ENCODE data around the gene GAS7.

GAS7 gene

DNA sequence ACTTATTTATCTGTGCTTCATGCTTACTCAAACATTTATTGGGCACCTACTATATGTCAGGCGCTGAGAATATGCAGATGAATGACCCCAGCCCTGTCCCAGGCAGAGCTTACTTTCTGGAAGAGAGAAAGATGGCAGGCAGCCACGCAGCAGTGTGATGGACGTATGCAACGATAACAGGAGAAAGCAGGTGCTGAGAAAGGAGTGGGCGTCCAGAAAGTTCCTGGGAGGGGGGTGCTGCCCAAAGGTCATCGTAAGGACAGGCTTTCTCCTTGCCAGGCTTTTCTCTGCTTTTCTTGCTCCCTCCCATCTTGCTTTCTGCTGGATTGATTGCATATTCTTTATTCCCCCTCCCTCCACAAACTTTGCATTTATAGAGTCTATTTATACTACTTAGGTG, 124.5 kb downstream of the GAS7 start:
- no peak for TF ChIP-seq EZH2 (IDR thresholded peaks at IDR 0.05; ENCODE audit: borderline replicate concordance, low read length)
- TF ChIP-seq, protein P1, sequence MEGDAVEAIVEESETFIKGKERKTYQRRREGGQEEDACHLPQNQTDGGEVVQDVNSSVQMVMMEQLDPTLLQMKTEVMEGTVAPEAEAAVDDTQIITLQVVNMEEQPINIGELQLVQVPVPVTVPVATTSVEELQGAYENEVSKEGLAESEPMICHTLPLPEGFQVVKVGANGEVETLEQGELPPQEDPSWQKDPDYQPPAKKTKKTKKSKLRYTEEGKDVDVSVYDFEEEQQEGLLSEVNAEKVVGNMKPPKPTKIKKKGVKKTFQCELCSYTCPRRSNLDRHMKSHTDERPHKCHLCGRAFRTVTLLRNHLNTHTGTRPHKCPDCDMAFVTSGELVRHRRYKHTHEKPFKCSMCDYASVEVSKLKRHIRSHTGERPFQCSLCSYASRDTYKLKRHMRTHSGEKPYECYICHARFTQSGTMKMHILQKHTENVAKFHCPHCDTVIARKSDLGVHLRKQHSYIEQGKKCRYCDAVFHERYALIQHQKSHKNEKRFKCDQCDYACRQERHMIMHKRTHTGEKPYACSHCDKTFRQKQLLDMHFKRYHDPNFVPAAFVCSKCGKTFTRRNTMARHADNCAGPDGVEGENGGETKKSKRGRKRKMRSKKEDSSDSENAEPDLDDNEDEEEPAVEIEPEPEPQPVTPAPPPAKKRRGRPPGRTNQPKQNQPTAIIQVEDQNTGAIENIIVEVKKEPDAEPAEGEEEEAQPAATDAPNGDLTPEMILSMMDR (IDR thresholded peaks at IDR 0.05; ENCODE audit: low read length), result no peak
- H3K9me2 ChIP-seq (ENCODE audit: low read depth, low read length), result no peaks in the 10 kb centered on the region
- no peaks in the 10 kb centered on the region for H3K79me2 ChIP-seq (ENCODE audit: insufficient read depth, low read length)
- no peaks in the 10 kb centered on the region for H3K36me3 ChIP-seq (ENCODE audit: insufficient read depth, low read length)
- no peaks in the 10 kb centered on the region for H3K9me3 ChIP-seq (ENCODE audit: low read length)
- no peaks in the 10 kb centered on the region for H4K20me1 ChIP-seq (ENCODE audit: insufficient read depth, low read length)
- H3K27ac ChIP-seq (ENCODE audit: low read depth, low read length, poor library complexity, severe bottlenecking), result no peak overlapping the region
- no peak overlapping the region for H3K4me3 ChIP-seq (ENCODE audit: low read depth, low read length, poor library complexity, severe bottlenecking)
- H3K4me1 ChIP-seq (ENCODE audit: insufficient read depth, low read length, severe bottlenecking), result no peaks in the 10 kb centered on the region
- H2AFZ ChIP-seq (ENCODE audit: low read length), result no peak overlapping the region
- no peak overlapping the region for H3K4me2 ChIP-seq (ENCODE audit: low read length)
- no peaks in the 10 kb centered on the region for H3K27me3 ChIP-seq (ENCODE audit: insufficient read depth, low read length)
- H3F3A ChIP-seq (ENCODE audit: insufficient read depth, low read length), result no peaks in the 10 kb centered on the region
- no peak overlapping the region for H3K9ac ChIP-seq (ENCODE audit: low read length)

GRCh38 chr17:10072556-10073425, 125.6 kb downstream of the GAS7 start:
- no peaks in the 10 kb centered on the region for H3K9me3 ChIP-seq (ENCODE audit: low read length)
- no peaks in the 10 kb centered on the region for H3K27me3 ChIP-seq (ENCODE audit: insufficient read depth, low read length)
- H3K27ac ChIP-seq (ENCODE audit: low read depth, low read length, poor library complexity, severe bottlenecking), result no peak overlapping the region
- H3F3A ChIP-seq (ENCODE audit: insufficient read depth, low read length), result no peaks in the 10 kb centered on the region
- TF ChIP-seq, protein P1 (IDR thresholded peaks at IDR 0.05; ENCODE audit: low read length), result no peak
- TF ChIP-seq EZH2 (IDR thresholded peaks at IDR 0.05; ENCODE audit: borderline replicate concordance, low read length), result no peak
- H3K36me3 ChIP-seq (ENCODE audit: insufficient read depth, low read length), result no peaks in the 10 kb centered on the region
- H3K79me2 ChIP-seq (ENCODE audit: insufficient read depth, low read length), result no peaks in the 10 kb centered on the region
- no peaks in the 10 kb centered on the region for H3K4me1 ChIP-seq (ENCODE audit: insufficient read depth, low read length, severe bottlenecking)
- no peak overlapping the region for H3K4me2 ChIP-seq (ENCODE audit: low read length)
- no peak overlapping the region for H2AFZ ChIP-seq (ENCODE audit: low read length)
- no peak overlapping the region for H3K4me3 ChIP-seq (ENCODE audit: low read depth, low read length, poor library complexity, severe bottlenecking)
- H3K9ac ChIP-seq (ENCODE audit: low read length), result no peak overlapping the region
- no peaks in the 10 kb centered on the region for H3K9me2 ChIP-seq (ENCODE audit: low read depth, low read length)
- no peaks in the 10 kb centered on the region for H4K20me1 ChIP-seq (ENCODE audit: insufficient read depth, low read length)

DNA sequence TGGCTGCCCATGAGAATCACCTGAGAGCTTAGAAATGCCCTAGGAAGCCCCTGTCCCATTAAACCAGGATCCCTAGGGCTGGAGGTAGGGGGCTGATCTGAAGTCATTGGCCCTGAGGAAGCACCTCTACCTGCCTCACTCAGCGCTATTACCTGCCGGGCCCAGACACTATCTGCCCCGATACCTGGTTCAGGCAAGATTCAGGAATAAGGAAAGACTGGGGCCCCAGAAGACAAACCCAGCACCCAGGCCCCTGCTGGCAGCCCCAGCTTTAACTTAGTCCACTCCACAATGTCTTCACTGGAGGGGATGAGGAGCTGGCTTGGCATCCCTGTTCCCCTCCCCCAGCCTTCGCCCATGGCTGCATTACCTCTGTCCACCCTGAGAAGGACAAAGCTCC, 126.3 kb downstream of the GAS7 start:
- TF ChIP-seq, protein P1 (IDR thresholded peaks at IDR 0.05; ENCODE audit: low read length), result no peak
- no peak for TF ChIP-seq EZH2 (IDR thresholded peaks at IDR 0.05; ENCODE audit: borderline replicate concordance, low read length)
- Histone ChIP-seq H3K36me3 (ENCODE audit: insufficient read depth, low read length) (no peaks in the 10 kb centered on the region), H3K4me3 (ENCODE audit: low read depth, low read length, poor library complexity, severe bottlenecking) (no peak overlapping the region), H3F3A (ENCODE audit: insufficient read depth, low read length) (no peaks in the 10 kb centered on the region), H3K79me2 (ENCODE audit: insufficient read depth, low read length) (no peaks in the 10 kb centered on the region), H3K4me1 (ENCODE audit: insufficient read depth, low read length, severe bottlenecking) (no peaks in the 10 kb centered on the region), H3K9ac (ENCODE audit: low read length) (no peak overlapping the region), H3K27ac (ENCODE audit: low read depth, low read length, poor library complexity, severe bottlenecking) (no peak overlapping the region), H3K27me3 (ENCODE audit: insufficient read depth, low read length) (no peaks in the 10 kb centered on the region), H3K9me3 (ENCODE audit: low read length) (no peaks in the 10 kb centered on the region), H3K4me2 (ENCODE audit: low read length) (no peak overlapping the region), H4K20me1 (ENCODE audit: insufficient read depth, low read length) (no peaks in the 10 kb centered on the region), H3K9me2 (ENCODE audit: low read depth, low read length) (no peaks in the 10 kb centered on the region), H2AFZ (ENCODE audit: low read length) (no peak overlapping the region)
